HepG2 (cell line): Measurements from ENCODE around the gene PLXNA3. TPM values are rescaled to one million over a fixed set of nuclear protein-coding genes. Genes with fewer than 3 reads are reported as not detected.

Experiments used
- ARID5B ChIP-seq: IDR thresholded peaks from 2 replicates; pipeline ENCODE4 v1.4.0; 2020; ENCODE audit warnings: mild to moderate bottlenecking, missing genetic modification reagents
- CCDC6 ChIP-seq: sonication (generic); formaldehyde crosslinking; IDR thresholded peaks from 2 replicates; pipeline ENCODE4 v1.8.1; 2022; ENCODE audit warnings: mild to moderate bottlenecking, missing genetic modification reagents, moderate library complexity
- FIP1L1 ChIP-seq: fragments of 200-400 bp; formaldehyde crosslinking; IDR thresholded peaks from 2 replicates; pipeline ENCODE4 v1.6.1; 2018; ENCODE audit warnings: low read depth, mild to moderate bottlenecking, low read length, moderate library complexity, borderline replicate concordance; ENCODE audit not compliant: insufficient read depth
- FOXJ3 ChIP-seq: sonication (generic); formaldehyde crosslinking; IDR thresholded peaks from 2 replicates; pipeline ENCODE4 v1.4.0; 2020; ENCODE audit warnings: missing genetic modification reagents, mild to moderate bottlenecking, borderline replicate concordance
- FOXM1 ChIP-seq: sonication (generic); formaldehyde crosslinking; IDR thresholded peaks from 2 replicates; pipeline ENCODE4 v1.5.0; 2020; ENCODE audit warnings: missing genetic modification reagents
- HMGXB4 ChIP-seq, 2 experiments: sonication (generic) in 1 of 2; formaldehyde crosslinking in 1 of 2; IDR thresholded peaks; 2 replicates each; pipeline versions ENCODE4 v1.4.0 to v1.6.1; 2018 to 2020; ENCODE audit warnings: missing genetic modification reagents in 2 of 2, borderline replicate concordance in 1 of 2, low read depth in 1 of 2, mild to moderate bottlenecking in 1 of 2, missing biosample characterization in 1 of 2
- KLF16 ChIP-seq, 2 experiments: sonication (generic) in 1 of 2; formaldehyde crosslinking in 1 of 2; IDR thresholded peaks; 2 replicates each; pipeline versions ENCODE4 v1.6.1 to v1.8.0; 2016 to 2023; ENCODE audit warnings: missing genetic modification reagents in 2 of 2, missing compliant biosample characterization in 1 of 2
- MAZ ChIP-seq, 2 experiments: sonication (generic) in 1 of 2; formaldehyde crosslinking in 1 of 2; IDR thresholded peaks; 2 replicates each; pipeline versions ENCODE4 v1.5.0 to v1.6.1; 2012 to 2020; ENCODE audit warnings: low read depth in 2 of 2, mild to moderate bottlenecking in 2 of 2, borderline replicate concordance in 1 of 2, improper control_type of control experiment in 1 of 2, low read length in 1 of 2, missing genetic modification reagents in 1 of 2, moderate library complexity in 1 of 2
- MZF1 ChIP-seq: sonication (generic); formaldehyde crosslinking; IDR thresholded peaks from 2 replicates; pipeline ENCODE4 v1.8.1; 2023; ENCODE audit warnings: mild to moderate bottlenecking, missing genetic modification reagents, borderline replicate concordance
- PLRG1 ChIP-seq: fragments of 450-650 bp; conservative IDR thresholded peaks from 2 replicates; pipeline ENCODE4 v1.6.1; 2016
- RBFOX2 ChIP-seq: fragments of 200-400 bp; formaldehyde crosslinking; IDR thresholded peaks from 2 replicates; pipeline ENCODE4 v1.6.1; 2017; ENCODE audit warnings: low read depth, mild to moderate bottlenecking, low read length
- RFXANK ChIP-seq: IDR thresholded peaks from 2 replicates; pipeline ENCODE4 v1.6.1; 2016
- STAG1 ChIP-seq: sonication (generic); formaldehyde crosslinking; IDR thresholded peaks from 2 replicates; pipeline ENCODE4 v1.4.0; 2020; ENCODE audit warnings: missing genetic modification reagents
- ZBTB46 ChIP-seq: sonication (generic); formaldehyde crosslinking; IDR thresholded peaks from 2 replicates; pipeline ENCODE4 v1.4.0; 2020; ENCODE audit warnings: mild to moderate bottlenecking, missing genetic modification reagents, borderline replicate concordance
- ZFX ChIP-seq: sonication (generic); formaldehyde crosslinking; IDR thresholded peaks from 2 replicates; pipeline ENCODE4 v1.4.0; 2020; ENCODE audit warnings: mild to moderate bottlenecking, low read depth, missing genetic modification reagents, moderate library complexity
- ZNF629 ChIP-seq: sonication (generic); formaldehyde crosslinking; conservative IDR thresholded peaks from 2 replicates; pipeline ENCODE4 v1.5.0; 2020; ENCODE audit warnings: missing genetic modification reagents
- ZNF75D ChIP-seq: sonication (generic); formaldehyde crosslinking; IDR thresholded peaks from 2 replicates; pipeline ENCODE4 v1.8.1; 2023; ENCODE audit warnings: missing genetic modification reagents, mild to moderate bottlenecking, borderline replicate concordance
- polyA plus RNA-seq, 8 experiments: library from polyadenylated mRNA; depleted of rRNA in 3 of 8; stranded (reverse) in 7 of 8; unstranded in 1 of 8; fragments of >200 nt; fragmentation: Illumina TruSeq in 4 of 8; extraction: Trizol in 4 of 8; gene quantifications; 2 replicates each; pipeline versions ENCODE4 v1.2.1 to v1.2.3, GENCODE V29; 2011 to 2016; ENCODE audit warnings: low read depth in 4 of 8, missing spikeins in 1 of 8, mixed read lengths in 1 of 8; ENCODE audit not compliant: insufficient read depth in 1 of 8
- total RNA-seq, 5 experiments: library from RNA; depleted of rRNA; stranded (reverse); fragments of >200 nt; fragmentation: Illumina TruSeq; extraction: Trizol; gene quantifications; 2 replicates each; pipeline ENCODE4 v1.2.3, GENCODE V29; 2016; ENCODE audit warnings: low read depth in 1 of 5
- TF ChIP-seq, protein P1 (sequence below): sonication (generic); formaldehyde crosslinking; IDR thresholded peaks from 2 replicates; pipeline ENCODE4 v1.4.0; 2020; ENCODE audit warnings: mild to moderate bottlenecking, low read depth, missing genetic modification reagents
- TF ChIP-seq, protein P2 (sequence below): sonication (generic); formaldehyde crosslinking; IDR thresholded peaks from 2 replicates; pipeline ENCODE4 v1.4.0; 2020; ENCODE audit warnings: mild to moderate bottlenecking, missing genetic modification reagents

Gene PLXNA3
- total and polyA plus RNA-seq, 2 of the 13 experiments (the other 11 are each of a cell fraction or from before 2014, with no cell fraction given): 5.8 to 20.6 TPM

GRCh38 chrX:154443992-154444754 is 13.9 kb upstream of the PLXNA3 start, which contains the start of gene FAM50A (continued):
- peak; percentile 73 for TF ChIP-seq ZNF629 (CRISPR knock-in tag)
- no peak for TF ChIP-seq CCDC6
- TF ChIP-seq KLF16 (CRISPR knock-in tag; IDR thresholded peaks at IDR 0.05): no peak
- TF ChIP-seq, protein P1, sequence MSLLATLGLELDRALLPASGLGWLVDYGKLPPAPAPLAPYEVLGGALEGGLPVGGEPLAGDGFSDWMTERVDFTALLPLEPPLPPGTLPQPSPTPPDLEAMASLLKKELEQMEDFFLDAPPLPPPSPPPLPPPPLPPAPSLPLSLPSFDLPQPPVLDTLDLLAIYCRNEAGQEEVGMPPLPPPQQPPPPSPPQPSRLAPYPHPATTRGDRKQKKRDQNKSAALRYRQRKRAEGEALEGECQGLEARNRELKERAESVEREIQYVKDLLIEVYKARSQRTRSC (CRISPR knock-in tag): no peak
- no peak for TF ChIP-seq FIP1L1
- peak; percentile 63 for TF ChIP-seq ZFX (CRISPR knock-in tag)
- no peak for TF ChIP-seq MZF1
- TF ChIP-seq MAZ (IDR thresholded peaks at IDR 0.05; ENCODE audit: borderline replicate concordance, low read depth, low read length): no peak
- 0 out of 2 replicates have a peak, but pooled peaks have one; percentile 26 for TF ChIP-seq MAZ (CRISPR knock-in tag; IDR thresholded peaks at IDR 0.05; ENCODE audit: low read depth)
- TF ChIP-seq FOXJ3 (CRISPR knock-in tag): no peak
- no peak for TF ChIP-seq HMGXB4 (CRISPR knock-in tag; IDR thresholded peaks at IDR 0.05; ENCODE audit: borderline replicate concordance in 1 of 2, low read depth in 1 of 2)
- peak; percentile 39; the same call in 1 of the 2 replicates for TF ChIP-seq RBFOX2
- TF ChIP-seq ZNF75D (CRISPR knock-in tag): no peak
- TF ChIP-seq ARID5B (CRISPR knock-in tag): no peak
- no peak for TF ChIP-seq ZBTB46 (CRISPR knock-in tag)
- TF ChIP-seq PLRG1: no peak
- TF ChIP-seq, protein P2, sequence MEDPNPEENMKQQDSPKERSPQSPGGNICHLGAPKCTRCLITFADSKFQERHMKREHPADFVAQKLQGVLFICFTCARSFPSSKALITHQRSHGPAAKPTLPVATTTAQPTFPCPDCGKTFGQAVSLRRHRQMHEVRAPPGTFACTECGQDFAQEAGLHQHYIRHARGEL (CRISPR knock-in tag): no peak
- no peak for TF ChIP-seq RFXANK
- TF ChIP-seq STAG1 (CRISPR knock-in tag): no peak
- no peak for TF ChIP-seq FOXM1
